ENCODE measurements around the gene GRK4. TPM values are rescaled to one million over a fixed set of nuclear protein-coding genes. Genes with fewer than 3 reads are reported as not detected.

The GRK4 gene
- total RNA-seq, 1 donor from 2014 or later: 12.0 TPM

GRCh38 chr4:3083732-3084131 lies 120.4 kb downstream of the GRK4 start:
- TF ChIP-seq CTCF (IDR thresholded peaks at IDR 0.05): no peak
- Mint-ChIP-seq H3K36me3 (ENCODE audit: low read depth) (peaks cover 7% of the 10 kb centered on the region), H3K4me3 (ENCODE audit: unreplicated experiment) (no peak overlapping the region), H3K27me3 (ENCODE audit: low read depth) (no peaks in the 10 kb centered on the region), H3K27ac (ENCODE audit: unreplicated experiment) (no peak overlapping the region), H3K4me1 (ENCODE audit: low read depth) (peaks cover 21% of the 10 kb centered on the region), H3K9me3 (ENCODE audit: low read depth) (no peaks in the 10 kb centered on the region)
- no peak for DNase-seq (ENCODE audit: low spot score)

GRCh38 chr4:3085948-3086670 lies 122.7 kb downstream of the GRK4 start:
- no peak for TF ChIP-seq CTCF (IDR thresholded peaks at IDR 0.05)
- Mint-ChIP-seq H3K27me3 (ENCODE audit: low read depth) (no peaks in the 10 kb centered on the region), H3K27ac (ENCODE audit: unreplicated experiment) (no peak overlapping the region), H3K4me3 (ENCODE audit: unreplicated experiment) (no peak overlapping the region), H3K36me3 (ENCODE audit: low read depth) (peaks cover 8% of the 10 kb centered on the region), H3K4me1 (ENCODE audit: low read depth) (peaks cover 26% of the 10 kb centered on the region), H3K9me3 (ENCODE audit: low read depth) (no peaks in the 10 kb centered on the region)
- DNase-seq (ENCODE audit: low spot score): no peak

- Mint-ChIP-seq H3K36me3 (ENCODE audit: low read depth) (peaks cover 8% of the 10 kb centered on the region), H3K27me3 (ENCODE audit: low read depth) (no peaks in the 10 kb centered on the region), H3K9me3 (ENCODE audit: low read depth) (no peaks in the 10 kb centered on the region), H3K4me1 (ENCODE audit: low read depth) (peaks cover 26% of the 10 kb centered on the region), H3K4me3 (ENCODE audit: unreplicated experiment) (no peak overlapping the region), H3K27ac (ENCODE audit: unreplicated experiment) (no peak overlapping the region)
- DNase-seq (ENCODE audit: low spot score): no peak
- TF ChIP-seq CTCF (IDR thresholded peaks at IDR 0.05): no peak
Observed at GRCh38 chr4:3087115-3087797, 123.9 kb downstream of the GRK4 start.

Other genes with a start within 250 kb of the GRK4 start
- gene TNIP2, start 207.2 kb upstream of the GRK4 start, total RNA-seq: 23.3 to 30.7 TPM (median 29.0 TPM) in 3 replicates
- 50.1 to 63.1 TPM (median 59.8 TPM) in 3 replicates for gene SH3BP2, start 170.5 kb upstream of the GRK4 start, total RNA-seq
- 240 to 269 TPM (median 256 TPM) in 3 replicates for gene ADD1, start 119.7 kb upstream of the GRK4 start, total RNA-seq
- gene NOP14, start 165 bp upstream of the GRK4 start, total RNA-seq: 22.2 to 23.9 TPM (median 22.7 TPM) in 3 replicates
- gene HTT-AS, start 111.0 kb downstream of the GRK4 start, total RNA-seq: not detected in 3 replicates
- gene HTT, start 111.1 kb downstream of the GRK4 start, total RNA-seq: 27.3 to 54.7 TPM (median 38.5 TPM) in 3 replicates